HepG2 (cell line): ENCODE data around the gene GSC2. TPM values are rescaled to one million over a fixed set of nuclear protein-coding genes. Genes with fewer than 3 reads are reported as not detected.

Experiments
- AGO2 ChIP-seq: fragments of 200-400 bp; formaldehyde crosslinking; optimal IDR thresholded peaks from 2 replicates; pipeline ENCODE3; 2017; ENCODE audit warnings: mild to moderate bottlenecking, low read depth, low read length, moderate library complexity
- ARNTL ChIP-seq: sonication (generic); formaldehyde crosslinking; IDR thresholded peaks from 2 replicates; pipeline ENCODE4 v1.4.0; 2020; ENCODE audit warnings: mild to moderate bottlenecking, missing genetic modification reagents
- ATF3 ChIP-seq: sonication (generic); formaldehyde crosslinking; IDR thresholded peaks from 2 replicates; pipeline ENCODE4 v1.4.0; 2020; ENCODE audit warnings: missing genetic modification reagents
- CBX5 ChIP-seq: sonication (generic); formaldehyde crosslinking; IDR thresholded peaks from 2 replicates; pipeline ENCODE4 v1.4.0; 2020; ENCODE audit warnings: missing genetic modification reagents, borderline replicate concordance
- HBP1 ChIP-seq: IDR thresholded peaks from 2 replicates; pipeline ENCODE4 v1.6.1; 2016; ENCODE audit warnings: low read depth, control low read depth
- HDAC6 ChIP-seq: fragments of 200-600 bp; sonication (generic); IDR thresholded peaks from 2 replicates; pipeline ENCODE4 v1.7.0; 2017; ENCODE audit warnings: mild to moderate bottlenecking, antibody characterized with exemption, low read length, low read depth
- RFXAP ChIP-seq: sonication (generic); formaldehyde crosslinking; IDR thresholded peaks from 2 replicates; pipeline ENCODE4 v1.4.0; 2020; ENCODE audit warnings: missing genetic modification reagents, borderline replicate concordance
- SOX5 ChIP-seq: IDR thresholded peaks from 2 replicates; pipeline ENCODE4 v1.6.1; 2016; ENCODE audit warnings: borderline replicate concordance
- SP4 ChIP-seq: sonication (generic); formaldehyde crosslinking; IDR thresholded peaks from 2 replicates; pipeline ENCODE4 v1.8.1; 2023; ENCODE audit warnings: mild to moderate bottlenecking, missing genetic modification reagents
- STAT6 ChIP-seq: sonication (generic); formaldehyde crosslinking; IDR thresholded peaks from 2 replicates; pipeline ENCODE4 v1.4.0; 2020; ENCODE audit warnings: missing genetic modification reagents, mild to moderate bottlenecking, borderline replicate concordance
- SYNCRIP ChIP-seq: fragments of 200-400 bp; formaldehyde crosslinking; IDR thresholded peaks from 2 replicates; pipeline ENCODE4 v1.6.1; 2018; ENCODE audit warnings: mild to moderate bottlenecking, low read depth, low read length; ENCODE audit not compliant: insufficient read depth
- TGIF2 ChIP-seq: IDR thresholded peaks from 2 replicates; pipeline ENCODE4 v1.6.1; 2016; ENCODE audit warnings: control low read depth, missing compliant biosample characterization
- UBTF ChIP-seq: sonication (generic); formaldehyde crosslinking; IDR thresholded peaks from 2 replicates; pipeline ENCODE4 v1.4.0; 2020; ENCODE audit warnings: mild to moderate bottlenecking, missing genetic modification reagents
- YY1 ChIP-seq: IDR thresholded peaks from 2 replicates; pipeline ENCODE4 v1.6.1; 2011; ENCODE audit warnings: low read length, low read depth, moderate library complexity, mild to moderate bottlenecking; ENCODE audit not compliant: insufficient read depth, insufficient replicate concordance
- ZNF501 ChIP-seq: sonication (generic); formaldehyde crosslinking; IDR thresholded peaks from 2 replicates; pipeline ENCODE4 v1.5.1; 2020; ENCODE audit warnings: mild to moderate bottlenecking, moderate library complexity, missing genetic modification reagents
- ZNF710 ChIP-seq: sonication (generic); formaldehyde crosslinking; IDR thresholded peaks from 2 replicates; pipeline ENCODE4 v1.5.0; 2020; ENCODE audit warnings: mild to moderate bottlenecking, missing genetic modification reagents, borderline replicate concordance
- ZNF749 ChIP-seq: sonication (generic); formaldehyde crosslinking; IDR thresholded peaks from 2 replicates; pipeline ENCODE4 v1.8.0; 2022; ENCODE audit warnings: mild to moderate bottlenecking, missing genetic modification reagents, moderate library complexity, borderline replicate concordance
- ZNF800 ChIP-seq: sonication (generic); formaldehyde crosslinking; IDR thresholded peaks from 2 replicates; pipeline ENCODE4 v1.4.0; 2020; ENCODE audit warnings: missing genetic modification reagents
- polyA plus RNA-seq, 8 experiments: library from polyadenylated mRNA; depleted of rRNA in 3 of 8; stranded (reverse) in 7 of 8; unstranded in 1 of 8; fragments of >200 nt; fragmentation: Illumina TruSeq in 4 of 8; extraction: Trizol in 4 of 8; gene quantifications; 2 replicates each; pipeline versions ENCODE4 v1.2.1 to v1.2.3, GENCODE V29; 2011 to 2016; ENCODE audit warnings: low read depth in 4 of 8, missing spikeins in 1 of 8, mixed read lengths in 1 of 8; ENCODE audit not compliant: insufficient read depth in 1 of 8
- total RNA-seq, 5 experiments: library from RNA; depleted of rRNA; stranded (reverse); fragments of >200 nt; fragmentation: Illumina TruSeq; extraction: Trizol; gene quantifications; 2 replicates each; pipeline ENCODE4 v1.2.3, GENCODE V29; 2016; ENCODE audit warnings: low read depth in 1 of 5

GSC2 gene
- total and polyA plus RNA-seq, 2 of the 13 experiments (the other 11 are each of a cell fraction or from before 2014, with no cell fraction given), result not detected

GRCh38 chr22:19122143-19122751 lies 27.8 kb downstream of the GSC2 start, which contains the start of gene DGCR2 (continued):
- TF ChIP-seq UBTF (peak; percentile 59; the same call in 1 of the 2 replicates), YY1 (peak; percentile 95), SYNCRIP (no peak), AGO2 (peak; percentile 60), STAT6 (CRISPR knock-in tag) (no peak), HBP1 (peak; percentile 54; the same call in 1 of the 2 replicates), SOX5 (CRISPR knock-in tag) (no peak), ARNTL (no peak), ZNF800 (CRISPR knock-in tag) (no peak), CBX5 (CRISPR knock-in tag) (no peak), TGIF2 (CRISPR knock-in tag) (peak; percentile 27; the same call in 1 of the 2 replicates), ZNF710 (no peak), ZNF501 (no peak), ZNF749 (CRISPR knock-in tag) (peak; percentile 31; the same call in 1 of the 2 replicates), SP4 (peak; percentile 84), ATF3 (no peak), RFXAP (CRISPR knock-in tag) (no peak), HDAC6 (no peak)
